MCF 10A (cell line): ENCODE results near the gene EVI2B. TPM values are rescaled to one million over a fixed set of nuclear protein-coding genes. Genes with fewer than 3 reads are reported as not detected.

Experiments
- BruUV-seq: library from RNA; stranded (reverse); fragments of 400-500 nt; replicated peaks from 2 replicates; lab custom pipeline; 2021; lab: Mats Ljungman, UMichigan
- CTCF ChIA-PET: fragments of 300-600 bp; sonication (Branson Sonifier 250); formaldehyde crosslinking; extraction: SDS; loops from one replicate; lab custom pipeline; 2021; ENCODE audit warnings: antibody characterized with exemption, inconsistent platforms; lab: Yijun Ruan, JAX
- POLR2A ChIA-PET: fragments of 300-600, 350-650 bp; sonication (Branson Sonifier 250); formaldehyde crosslinking; extraction: SDS; loops from one replicate; lab custom pipeline; 2020; ENCODE audit warnings: antibody characterized with exemption, inconsistent platforms; lab: Yijun Ruan, JAX
- DNase-seq: peaks from one replicate; pipeline ENCODE4 v3.0.0-alpha.2; 2018; ENCODE audit not compliant: unreplicated experiment
- H3K27ac Mint-ChIP-seq: one replicate; pipeline ENCODE4 v1.8.0; 2022; ENCODE audit warnings: mild to moderate bottlenecking, low read depth, mixed read lengths; ENCODE audit not compliant: unreplicated experiment
- H3K27me3 Mint-ChIP-seq: one replicate; pipeline ENCODE4 v1.8.0; 2022; ENCODE audit warnings: mixed read lengths; ENCODE audit not compliant: insufficient read depth, unreplicated experiment
- H3K36me3 Mint-ChIP-seq: one replicate; pipeline ENCODE4 v1.8.0; 2022; ENCODE audit warnings: mild to moderate bottlenecking, moderate library complexity, mixed read lengths; ENCODE audit not compliant: insufficient read depth, unreplicated experiment
- H3K4me1 Mint-ChIP-seq: one replicate; pipeline ENCODE4 v1.8.0; 2022; ENCODE audit warnings: mixed read lengths; ENCODE audit not compliant: insufficient read depth, unreplicated experiment
- H3K4me3 Mint-ChIP-seq: one replicate; pipeline ENCODE4 v1.8.0; 2022; ENCODE audit warnings: mild to moderate bottlenecking, moderate library complexity, mixed read lengths; ENCODE audit not compliant: unreplicated experiment
- H3K9me3 Mint-ChIP-seq: one replicate; pipeline ENCODE4 v1.8.0; 2022; ENCODE audit warnings: mixed read lengths; ENCODE audit not compliant: unreplicated experiment
- CTCF ChIP-seq: fragments of 200-600 bp; IDR thresholded peaks from one replicate; pipeline ENCODE4 v1.8.0; 2022; ENCODE audit warnings: antibody characterized with exemption, mild to moderate bottlenecking; ENCODE audit not compliant: unreplicated experiment
- intact Hi-C: fragments of 100-400 bp; cut with micrococcal nuclease; formaldehyde crosslinking; loops from 2 replicates; pipeline ENCODE4 v1.14.1; 2022
- total RNA-seq: library from RNA; stranded (reverse); gene quantifications from 2 replicates; pipeline ENCODE4 v1.2.3, GENCODE V29; 2022

EVI2B gene
- total RNA-seq, 1 experiment from 2014 or later: 3.6 TPM

- DNase-seq: no peak
- CTCF ChIA-PET: no interaction called here
- TF ChIP-seq CTCF: no peak
- intact Hi-C loops: no loop called here
- no peak overlapping the region for H3K27ac Mint-ChIP-seq
- BruUV-seq: no TSS peak
- peaks cover 25% of the 10 kb centered on the region for H3K4me1 Mint-ChIP-seq
- POLR2A ChIA-PET: interaction anchor here (0.6 to 1.4 kb wide), 3 partner anchors 9 to 44 kb away, joined by 3 to 5 read pairs (median 3); no protein-coding TSS in a partner anchor
- no peak overlapping the region for H3K4me3 Mint-ChIP-seq
- peaks cover 13% of the 10 kb centered on the region for H3K36me3 Mint-ChIP-seq
- H3K27me3 Mint-ChIP-seq: no peaks in the 10 kb centered on the region
- H3K9me3 Mint-ChIP-seq: no peaks in the 10 kb centered on the region
These were observed 2.3 kb downstream of the EVI2B start for GRCh38 chr17:31311526-31311925.

GRCh38 chr17:31310886-31311285, 3.0 kb downstream of the EVI2B start:
- no peak overlapping the region for H3K27ac Mint-ChIP-seq
- no TSS peak for BruUV-seq
- intact Hi-C loops: no loop called here
- no peaks in the 10 kb centered on the region for H3K27me3 Mint-ChIP-seq
- no peak for TF ChIP-seq CTCF
- no peak overlapping the region for H3K4me3 Mint-ChIP-seq
- no peaks in the 10 kb centered on the region for H3K9me3 Mint-ChIP-seq
- POLR2A ChIA-PET: interaction anchor here (0.6 to 1.4 kb wide), 2 partner anchors 8 to 97 kb away, joined by 4 to 5 read pairs; no protein-coding TSS in a partner anchor
- DNase-seq: no peak
- CTCF ChIA-PET: no interaction called here
- peaks cover 15% of the 10 kb centered on the region for H3K36me3 Mint-ChIP-seq
- H3K4me1 Mint-ChIP-seq: peaks cover 28% of the 10 kb centered on the region

GRCh38 chr17:31310260-31310659, 3.6 kb downstream of the EVI2B start:
- Mint-ChIP-seq H3K4me3 (no peak overlapping the region), H3K27me3 (no peaks in the 10 kb centered on the region), H3K4me1 (peaks cover 31% of the 10 kb centered on the region), H3K27ac (peak overlapping the region; percentile 25), H3K36me3 (peaks cover 21% of the 10 kb centered on the region), H3K9me3 (no peaks in the 10 kb centered on the region)
- intact Hi-C loops: no loop called here
- BruUV-seq: no TSS peak
- no peak for DNase-seq
- ChIA-PET POLR2A (interaction anchor here (0.6 kb wide), 1 partner anchor 96 kb away, joined by 4 read pairs; no protein-coding TSS in a partner anchor), CTCF (no interaction called here)
- no peak for TF ChIP-seq CTCF

GRCh38 chr17:31309556-31309955, 4.3 kb downstream of the EVI2B start:
- Mint-ChIP-seq H3K27ac (peak overlapping the region; percentile 25), H3K27me3 (no peaks in the 10 kb centered on the region), H3K4me1 (peaks cover 31% of the 10 kb centered on the region), H3K4me3 (no peak overlapping the region), H3K9me3 (no peaks in the 10 kb centered on the region), H3K36me3 (peaks cover 27% of the 10 kb centered on the region)
- TF ChIP-seq CTCF: no peak
- CTCF ChIA-PET: no interaction called here
- no peak for DNase-seq
- no TSS peak for BruUV-seq
- POLR2A ChIA-PET: no interaction called here
- intact Hi-C loops: no loop called here
